KOPT-K1 (cell line): ENCODE measurements around the gene KDM4F.

Experiments used
- H3K27ac ChIP-seq: fragments of 200-600 bp; sonication (generic); 2 replicates; pipeline ENCODE4 v1.5.1; 2016; ENCODE audit warnings: antibody characterized with exemption, mild to moderate bottlenecking, low read depth, low read length; ENCODE audit not compliant: poor library complexity, severe bottlenecking
- H3K36me3 ChIP-seq: fragments of 200-600 bp; sonication (generic); 2 replicates; pipeline ENCODE4 v1.5.1; 2017; ENCODE audit warnings: antibody characterized with exemption, mild to moderate bottlenecking, low read length, moderate library complexity; ENCODE audit not compliant: insufficient read depth
- H3K9me3 ChIP-seq: fragments of 200-600 bp; sonication (generic); 2 replicates; pipeline ENCODE4 v1.5.1; 2017; ENCODE audit warnings: antibody characterized with exemption, low read length, mild to moderate bottlenecking; ENCODE audit not compliant: insufficient read depth, poor library complexity, severe bottlenecking

The KDM4F gene

GRCh38 chr11:95093548-95093947, 44.3 kb downstream of the KDM4F start:
- no peaks in the 10 kb centered on the region for H3K9me3 ChIP-seq
- no peak overlapping the region for H3K27ac ChIP-seq
- H3K36me3 ChIP-seq, result no peaks in the 10 kb centered on the region

- Histone ChIP-seq H3K27ac (no peak overlapping the region), H3K9me3 (no peaks in the 10 kb centered on the region), H3K36me3 (no peaks in the 10 kb centered on the region)
These were observed 46.8 kb downstream of the KDM4F start for GRCh38 chr11:95095858-95096587.

GRCh38 chr11:95097209-95097608, 48.0 kb downstream of the KDM4F start:
- no peaks in the 10 kb centered on the region for H3K9me3 ChIP-seq
- H3K27ac ChIP-seq, result no peak overlapping the region
- no peaks in the 10 kb centered on the region for H3K36me3 ChIP-seq

GRCh38 chr11:95098826-95099225, 49.6 kb downstream of the KDM4F start:
- no peaks in the 10 kb centered on the region for H3K9me3 ChIP-seq
- no peak overlapping the region for H3K27ac ChIP-seq
- H3K36me3 ChIP-seq, result no peaks in the 10 kb centered on the region

- no peaks in the 10 kb centered on the region for H3K9me3 ChIP-seq
- no peaks in the 10 kb centered on the region for H3K36me3 ChIP-seq
- H3K27ac ChIP-seq, result no peak overlapping the region
These were observed 51.0 kb downstream of the KDM4F start for GRCh38 chr11:95100191-95100648.
